NCI-H2196 treated with DMSO at 0.1 percent for 48 hours (cell line): ENCODE measurements around the gene PCDHA5.
"Not testable (repeated sequence)": the region's sequence is repeated elsewhere in the genome, so short reads cannot be mapped to it uniquely, and the experiment has no call there.

Experiments
- DNase-seq: peaks from one replicate; lab custom pipeline; 2025; ENCODE audit not compliant: unreplicated experiment; lab: John Stamatoyannopoulos, UW

Gene PCDHA5

DNA sequence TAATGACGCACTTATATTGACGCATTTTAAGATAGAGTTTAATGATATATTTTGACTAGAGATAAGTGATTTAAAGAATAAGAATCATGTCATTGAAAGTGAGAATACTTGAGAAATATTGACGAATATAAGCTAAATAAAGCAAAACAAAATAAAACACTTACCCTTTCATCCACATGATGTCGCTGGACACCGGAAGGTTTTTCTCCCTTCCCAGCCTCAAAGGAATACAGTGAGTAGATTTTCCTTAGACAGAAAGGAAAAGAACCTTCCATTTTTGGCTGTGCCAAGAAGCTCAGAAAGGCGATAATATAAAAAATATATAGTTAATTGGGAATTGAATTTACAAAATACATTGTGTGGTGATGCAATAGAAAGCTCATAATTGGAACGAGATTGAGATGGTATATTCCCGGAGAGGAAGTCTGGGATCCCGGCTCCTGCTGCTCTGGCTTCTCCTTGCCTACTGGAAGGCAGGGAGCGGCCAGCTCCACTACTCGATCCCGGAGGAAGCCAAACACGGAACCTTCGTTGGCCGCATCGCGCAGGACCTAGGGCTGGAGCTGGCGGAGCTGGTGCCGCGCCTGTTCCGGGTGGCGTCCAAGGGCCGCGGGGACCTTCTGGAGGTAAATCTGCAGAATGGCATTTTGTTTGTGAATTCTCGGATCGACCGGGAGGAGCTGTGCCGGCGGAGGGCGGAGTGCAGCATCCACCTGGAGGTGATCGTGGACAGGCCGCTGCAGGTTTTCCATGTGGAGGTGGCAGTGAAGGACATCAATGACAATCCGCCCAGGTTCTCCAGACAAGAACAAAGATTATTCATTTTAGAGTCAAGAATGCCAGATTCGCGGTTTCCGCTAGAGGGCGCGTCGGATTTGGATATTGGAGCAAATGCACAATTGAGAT, at the start of gene PCDHA5:
Gene PCDHA5 (plus strand): TSS at position 239 of the 906 bp plus-strand sequence.
- no peak for DNase-seq

DNA sequence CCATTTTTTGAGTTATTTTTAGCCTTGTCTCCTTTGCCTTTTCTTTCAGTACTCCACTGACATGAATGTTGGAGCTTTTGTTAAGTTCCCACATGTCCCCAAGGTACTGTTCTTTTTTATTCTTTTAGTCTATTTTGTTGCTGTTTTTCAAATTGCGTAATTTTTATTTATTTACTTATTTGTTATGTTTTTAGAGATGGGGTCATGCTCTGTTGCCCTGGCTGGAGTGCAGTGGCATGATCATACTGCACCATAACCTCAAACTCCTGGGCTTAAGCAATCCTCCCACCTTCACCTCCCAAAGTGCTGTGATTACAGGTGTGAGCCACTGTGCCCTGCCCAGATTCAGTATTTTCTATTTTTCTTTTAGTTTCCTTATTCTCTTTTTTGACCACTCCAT, 40.9 kb upstream of the PCDHA5 start:
- DNase-seq = no peak

DNA sequence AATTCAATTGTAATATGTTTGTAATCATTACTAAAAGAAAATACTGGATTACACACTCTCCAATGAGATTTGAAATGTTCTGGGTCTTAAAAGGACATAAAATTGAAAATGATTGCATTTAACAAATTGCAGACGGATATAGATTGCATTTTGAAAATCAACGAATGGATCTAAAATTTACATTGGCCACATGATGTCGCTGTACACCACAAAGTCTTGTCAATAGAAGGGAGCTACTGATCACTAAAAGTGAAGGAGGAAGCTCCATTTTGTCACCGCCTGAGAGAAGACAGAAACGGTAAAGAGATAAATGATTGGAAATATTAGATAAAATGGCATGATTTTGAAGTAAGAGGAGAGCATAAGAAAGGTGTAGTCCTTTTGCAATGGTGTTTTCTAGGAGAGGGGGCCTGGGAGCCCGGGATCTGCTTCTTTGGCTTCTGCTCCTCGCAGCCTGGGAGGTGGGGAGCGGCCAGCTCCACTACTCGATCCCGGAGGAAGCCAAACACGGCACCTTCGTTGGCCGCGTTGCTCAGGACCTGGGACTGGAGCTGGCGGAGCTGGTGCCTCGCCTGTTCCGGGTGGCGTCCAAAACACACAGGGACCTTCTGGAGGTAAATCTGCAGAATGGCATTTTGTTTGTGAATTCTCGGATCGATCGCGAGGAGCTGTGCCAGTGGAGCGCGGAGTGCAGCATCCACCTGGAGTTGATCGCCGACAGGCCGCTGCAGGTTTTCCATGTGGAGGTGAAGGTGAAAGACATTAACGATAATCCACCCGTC, 35.3 kb upstream of the PCDHA5 start, which contains the start of gene PCDHA1:
Gene PCDHA1 (plus strand): TSS at position 236 of the 782 bp plus-strand sequence.
- no peak for DNase-seq

DNA sequence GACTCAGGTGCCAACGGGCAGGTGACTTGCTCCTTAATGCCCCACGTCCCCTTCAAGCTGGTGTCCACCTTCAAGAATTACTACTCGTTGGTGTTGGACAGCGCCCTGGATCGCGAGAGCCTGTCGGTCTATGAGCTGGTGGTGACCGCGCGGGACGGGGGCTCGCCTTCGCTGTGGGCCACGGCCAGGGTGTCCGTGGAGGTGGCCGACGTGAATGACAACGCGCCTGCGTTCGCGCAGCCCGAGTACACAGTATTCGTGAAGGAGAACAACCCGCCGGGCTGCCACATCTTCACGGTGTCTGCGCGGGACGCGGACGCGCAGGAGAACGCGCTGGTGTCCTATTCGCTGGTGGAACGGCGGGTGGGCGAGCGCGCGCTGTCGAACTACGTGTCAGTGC, 34.0 kb upstream of the PCDHA5 start:
- not testable (repeated sequence) for DNase-seq

DNA sequence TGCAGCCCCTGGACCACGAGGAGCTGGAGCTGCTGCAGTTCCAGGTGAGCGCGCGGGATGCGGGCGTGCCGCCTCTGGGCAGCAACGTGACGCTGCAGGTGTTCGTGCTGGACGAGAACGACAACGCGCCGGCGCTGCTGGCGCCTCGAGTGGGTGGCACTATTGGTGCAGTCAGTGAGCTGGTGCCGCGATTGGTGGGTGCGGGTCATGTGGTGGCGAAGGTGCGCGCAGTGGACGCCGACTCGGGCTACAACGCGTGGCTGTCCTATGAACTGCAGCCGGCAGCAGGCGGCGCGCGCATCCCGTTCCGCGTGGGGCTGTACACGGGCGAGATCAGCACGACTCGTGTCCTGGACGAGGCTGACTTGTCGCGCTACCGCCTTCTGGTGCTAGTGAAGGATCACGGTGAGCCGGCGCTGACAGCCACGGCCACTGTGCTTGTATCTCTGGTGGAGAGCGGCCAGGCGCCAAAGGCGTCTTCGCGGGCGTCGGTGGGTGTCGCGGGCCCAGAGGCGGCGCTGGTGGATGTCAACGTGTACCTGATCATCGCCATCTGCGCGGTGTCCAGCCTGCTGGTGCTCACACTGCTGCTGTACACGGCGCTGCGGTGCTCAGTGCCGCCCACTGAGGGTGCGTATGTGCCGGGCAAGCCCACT, 33.4 kb upstream of the PCDHA5 start:
- not testable (repeated sequence) for DNase-seq

DNA sequence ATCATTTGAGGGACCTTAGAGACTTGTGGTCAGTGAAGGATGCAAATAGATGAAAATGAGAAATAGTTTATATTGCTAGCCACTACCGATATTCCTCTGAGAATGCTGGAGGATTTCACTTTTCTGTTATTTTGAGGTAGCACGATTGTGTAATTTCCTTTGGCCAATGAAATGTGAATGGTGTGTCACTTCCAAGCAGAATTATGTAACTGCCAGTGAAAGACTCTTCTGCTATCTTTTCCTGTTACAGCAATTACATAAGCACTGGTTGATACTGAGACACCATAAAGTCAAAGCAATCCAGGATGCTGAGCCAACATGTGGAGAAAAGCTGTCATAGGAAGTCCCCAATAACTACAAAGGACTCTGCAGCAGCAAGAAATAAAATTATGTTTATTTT, 30.3 kb upstream of the PCDHA5 start:
- no peak for DNase-seq

DNA sequence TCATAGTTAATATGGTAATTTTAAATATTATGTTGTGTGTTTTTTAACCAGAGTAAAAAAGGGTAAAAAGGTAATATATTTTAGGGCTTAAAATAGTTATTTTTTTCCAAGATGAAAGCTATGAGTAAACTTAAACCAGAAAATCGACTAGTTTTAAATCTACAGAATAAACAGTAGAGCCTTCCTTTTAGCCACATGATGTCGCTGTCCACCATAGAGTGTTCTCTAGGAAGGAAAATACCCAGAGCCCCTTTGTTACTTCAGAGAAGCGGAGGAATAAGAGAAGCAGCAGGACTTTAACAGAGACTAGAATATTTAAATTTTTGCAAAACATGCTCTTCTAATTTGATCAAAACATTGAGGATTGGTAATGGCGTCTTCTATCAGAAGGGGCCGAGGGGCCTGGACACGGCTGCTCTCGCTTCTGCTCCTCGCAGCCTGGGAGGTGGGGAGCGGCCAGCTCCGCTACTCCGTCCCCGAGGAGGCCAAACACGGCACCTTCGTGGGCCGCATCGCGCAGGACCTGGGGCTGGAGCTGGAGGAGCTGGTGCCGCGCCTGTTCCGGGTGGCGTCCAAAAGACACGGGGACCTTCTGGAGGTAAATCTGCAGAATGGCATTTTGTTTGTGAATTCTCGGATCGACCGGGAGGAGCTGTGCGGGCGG, 26.7 kb upstream of the PCDHA5 start, which contains the start of gene PCDHA2:
Gene PCDHA2 (plus strand): TSS at position 258 of the 664 bp plus-strand sequence.
- no peak for DNase-seq

DNA sequence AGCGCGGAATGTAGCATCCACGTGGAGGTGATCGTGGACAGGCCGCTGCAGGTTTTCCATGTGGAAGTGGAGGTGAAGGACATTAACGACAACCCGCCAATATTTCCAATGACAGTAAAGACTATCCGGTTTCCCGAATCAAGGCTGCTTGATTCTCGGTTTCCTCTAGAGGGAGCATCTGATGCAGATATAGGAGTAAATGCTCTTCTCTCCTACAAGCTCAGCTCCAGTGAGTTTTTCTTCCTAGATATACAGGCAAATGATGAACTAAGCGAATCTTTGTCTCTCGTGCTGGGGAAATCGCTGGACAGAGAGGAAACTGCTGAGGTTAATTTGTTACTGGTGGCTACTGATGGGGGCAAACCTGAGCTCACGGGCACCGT, 26.2 kb upstream of the PCDHA5 start:
- no peak for DNase-seq

DNA sequence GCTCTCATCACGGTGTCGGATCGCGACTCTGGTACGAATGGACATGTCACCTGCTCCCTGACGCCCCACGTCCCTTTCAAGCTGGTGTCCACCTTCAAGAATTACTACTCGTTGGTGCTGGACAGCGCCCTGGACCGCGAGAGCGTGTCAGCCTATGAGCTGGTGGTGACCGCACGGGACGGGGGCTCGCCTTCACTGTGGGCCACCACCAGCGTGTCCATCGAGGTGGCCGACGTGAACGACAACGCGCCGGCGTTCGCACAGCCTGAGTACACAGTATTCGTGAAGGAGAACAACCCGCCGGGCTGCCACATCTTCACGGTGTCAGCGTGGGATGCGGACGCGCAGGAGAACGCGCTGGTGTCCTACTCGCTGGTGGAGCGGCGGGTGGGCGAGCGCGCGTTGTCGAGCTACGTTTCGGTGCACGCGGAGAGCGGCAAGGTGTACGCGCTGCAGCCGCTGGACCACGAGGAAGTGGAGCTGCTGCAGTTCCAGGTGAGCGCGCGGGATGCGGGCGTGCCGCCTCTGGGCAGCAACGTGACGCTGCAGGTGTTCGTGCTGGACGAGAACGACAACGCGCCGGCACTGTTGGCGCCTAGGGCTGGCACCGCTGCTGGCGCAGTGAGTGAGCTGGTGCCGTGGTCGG, 25.2 kb upstream of the PCDHA5 start:
- DNase-seq = not testable (repeated sequence)

DNA sequence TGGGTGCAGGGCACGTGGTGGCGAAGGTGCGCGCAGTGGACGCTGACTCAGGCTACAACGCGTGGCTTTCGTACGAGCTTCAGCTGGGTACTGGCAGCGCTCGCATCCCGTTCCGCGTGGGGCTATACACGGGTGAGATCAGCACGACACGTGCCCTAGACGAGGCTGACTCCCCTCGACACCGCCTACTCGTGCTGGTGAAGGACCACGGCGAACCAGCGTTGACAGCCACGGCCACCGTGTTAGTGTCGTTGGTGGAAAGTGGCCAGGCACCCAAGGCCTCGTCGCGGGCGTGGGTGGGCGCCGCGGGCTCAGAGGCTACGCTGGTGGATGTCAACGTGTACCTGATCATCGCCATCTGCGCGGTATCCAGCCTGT, 24.7 kb upstream of the PCDHA5 start:
- no peak for DNase-seq

DNA sequence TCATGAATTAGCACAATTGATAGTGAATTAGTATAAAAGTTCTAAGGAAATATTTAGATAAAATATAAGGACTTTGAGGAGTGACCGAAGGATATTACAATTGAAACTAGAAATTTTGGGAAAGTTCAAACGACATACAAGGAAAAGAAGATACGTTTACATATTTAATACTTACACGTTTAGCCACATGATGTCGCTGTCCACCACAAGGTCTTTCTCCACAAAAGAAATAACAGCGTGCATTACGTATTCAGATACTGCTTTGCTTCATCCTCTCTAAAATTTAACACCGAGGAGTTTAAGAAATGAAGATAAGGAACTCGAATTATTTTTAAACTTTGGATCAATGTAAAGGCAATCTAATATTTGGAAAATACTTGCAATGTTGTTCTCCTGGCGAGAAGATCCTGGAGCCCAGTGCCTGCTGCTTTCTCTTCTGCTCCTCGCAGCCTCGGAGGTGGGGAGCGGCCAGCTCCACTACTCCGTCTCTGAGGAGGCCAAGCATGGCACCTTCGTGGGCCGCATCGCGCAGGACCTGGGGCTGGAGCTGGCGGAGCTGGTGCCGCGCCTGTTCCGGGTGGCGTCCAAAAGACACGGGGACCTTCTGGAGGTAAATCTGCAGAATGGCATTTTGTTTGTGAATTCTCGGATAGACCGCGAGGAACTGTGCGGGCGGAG, 20.5 kb upstream of the PCDHA5 start, which contains the start of gene PCDHA3:
Gene PCDHA3 (plus strand): TSS at position 242 of the 678 bp plus-strand sequence.
- no peak for DNase-seq

DNA sequence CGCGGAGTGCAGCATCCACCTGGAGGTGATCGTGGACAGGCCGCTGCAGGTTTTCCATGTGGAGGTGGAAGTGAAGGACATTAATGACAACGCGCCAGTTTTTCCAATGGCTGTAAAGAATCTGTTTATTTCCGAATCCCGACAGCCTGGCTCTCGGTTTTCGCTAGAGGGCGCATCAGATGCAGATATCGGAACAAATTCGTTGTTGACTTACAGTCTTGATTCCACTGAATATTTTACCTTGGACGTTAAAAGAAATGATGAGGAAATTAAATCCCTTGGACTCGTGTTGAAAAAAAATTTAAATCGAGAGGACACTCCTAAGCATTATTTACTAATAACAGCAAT, 19.9 kb upstream of the PCDHA5 start:
- DNase-seq = no peak

DNA sequence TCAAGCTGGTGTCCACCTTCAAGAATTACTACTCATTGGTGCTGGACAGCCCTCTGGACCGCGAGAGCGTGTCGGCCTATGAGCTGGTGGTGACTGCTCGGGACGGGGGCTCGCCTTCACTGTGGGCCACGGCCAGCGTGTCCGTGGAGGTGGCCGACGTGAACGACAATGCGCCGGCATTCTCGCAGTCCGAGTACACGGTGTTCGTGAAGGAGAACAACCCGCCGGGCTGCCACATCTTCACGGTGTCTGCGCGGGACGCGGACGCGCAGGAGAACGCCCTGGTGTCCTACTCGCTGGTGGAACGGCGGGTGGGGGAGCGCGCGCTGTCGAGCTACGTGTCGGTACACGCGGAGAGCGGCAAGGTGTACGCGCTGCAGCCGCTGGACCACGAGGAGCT, 19.0 kb upstream of the PCDHA5 start:
- DNase-seq = not testable (repeated sequence)

DNA sequence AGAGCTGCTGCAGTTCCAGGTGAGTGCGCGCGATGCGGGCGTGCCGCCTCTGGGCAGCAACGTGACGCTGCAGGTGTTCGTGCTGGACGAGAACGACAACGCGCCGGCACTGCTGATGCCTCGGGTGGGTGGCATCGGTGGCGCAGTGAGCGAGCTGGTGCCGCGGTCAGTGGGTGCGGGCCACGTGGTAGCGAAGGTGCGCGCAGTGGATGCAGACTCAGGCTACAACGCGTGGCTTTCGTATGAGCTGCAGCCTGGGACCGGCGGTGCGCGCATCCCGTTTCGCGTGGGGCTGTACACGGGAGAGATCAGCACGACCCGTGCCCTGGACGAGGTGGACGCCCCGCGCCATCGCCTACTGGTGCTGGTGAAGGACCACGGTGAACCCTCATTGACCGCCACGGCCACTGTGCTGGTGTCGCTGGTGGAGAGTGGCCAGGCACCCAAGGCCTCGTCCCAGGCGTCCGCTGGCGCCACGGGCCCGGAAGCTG, 18.6 kb upstream of the PCDHA5 start:
- no peak for DNase-seq

DNA sequence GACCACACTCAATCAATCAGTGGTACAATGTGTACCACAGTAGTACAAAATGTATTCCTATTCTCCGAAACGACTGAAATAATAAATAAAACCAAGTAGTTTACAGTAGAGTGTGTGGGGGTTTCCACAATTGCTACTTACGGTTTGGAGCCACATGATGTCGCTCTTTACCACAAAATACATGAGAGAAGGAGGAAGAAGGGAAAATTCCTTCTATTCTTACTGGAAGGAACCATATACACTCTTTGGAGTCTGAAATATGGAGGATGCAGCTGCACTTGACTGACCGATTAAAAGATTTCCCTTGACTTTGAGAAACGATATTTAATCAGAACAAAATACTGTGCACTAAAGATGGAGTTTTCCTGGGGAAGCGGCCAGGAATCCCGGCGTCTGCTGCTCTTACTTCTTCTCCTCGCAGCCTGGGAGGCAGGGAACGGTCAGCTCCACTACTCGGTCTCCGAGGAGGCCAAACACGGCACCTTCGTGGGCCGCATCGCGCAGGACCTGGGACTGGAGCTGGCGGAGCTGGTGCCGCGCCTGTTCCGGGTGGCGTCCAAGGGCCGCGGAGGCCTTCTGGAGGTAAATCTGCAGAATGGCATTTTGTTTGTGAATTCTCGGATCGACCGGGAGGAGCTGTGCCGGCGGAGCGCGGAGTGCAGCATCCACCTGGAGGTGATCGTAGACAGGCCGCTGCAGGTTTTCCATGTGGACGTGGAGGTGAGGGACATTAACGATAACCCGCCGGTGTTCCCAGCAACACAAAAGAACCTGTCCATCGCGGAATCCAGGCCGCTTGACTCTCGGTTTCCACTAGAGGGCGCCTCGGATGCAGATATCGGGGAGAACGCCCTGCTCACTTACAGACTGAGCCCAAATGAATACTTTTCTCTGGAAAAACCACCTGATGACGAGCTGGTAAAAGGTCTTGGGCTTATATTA, 14.3 kb upstream of the PCDHA5 start, which contains the start of gene PCDHA4:
Gene PCDHA4 (plus strand): TSS at position 235 of the 942 bp plus-strand sequence.
- DNase-seq = no peak

DNA sequence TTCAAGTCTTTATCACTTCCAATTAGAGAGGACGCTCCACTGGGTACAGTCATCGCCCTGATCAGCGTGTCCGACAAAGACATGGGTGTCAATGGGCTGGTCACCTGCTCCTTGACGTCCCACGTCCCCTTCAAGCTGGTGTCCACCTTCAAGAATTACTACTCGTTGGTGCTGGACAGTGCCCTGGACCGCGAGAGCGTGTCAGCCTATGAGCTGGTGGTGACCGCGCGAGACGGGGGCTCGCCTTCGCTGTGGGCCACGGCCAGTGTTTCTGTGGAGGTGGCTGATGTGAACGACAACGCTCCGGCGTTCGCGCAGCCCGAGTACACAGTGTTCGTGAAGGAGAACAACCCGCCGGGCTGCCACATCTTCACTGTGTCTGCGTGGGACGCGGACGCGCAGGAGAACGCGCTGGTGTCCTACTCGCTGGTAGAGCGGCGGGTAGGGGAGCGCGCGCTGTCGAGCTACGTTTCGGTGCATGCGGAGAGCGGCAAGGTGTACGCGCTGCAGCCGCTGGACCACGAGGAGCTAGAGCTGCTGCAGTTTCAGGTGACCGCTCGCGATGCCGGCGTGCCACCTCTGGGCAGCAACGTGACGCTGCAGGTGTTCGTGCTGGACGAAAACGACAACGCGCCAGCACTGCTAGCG, 13.0 kb upstream of the PCDHA5 start:
- not testable (repeated sequence) for DNase-seq

DNA sequence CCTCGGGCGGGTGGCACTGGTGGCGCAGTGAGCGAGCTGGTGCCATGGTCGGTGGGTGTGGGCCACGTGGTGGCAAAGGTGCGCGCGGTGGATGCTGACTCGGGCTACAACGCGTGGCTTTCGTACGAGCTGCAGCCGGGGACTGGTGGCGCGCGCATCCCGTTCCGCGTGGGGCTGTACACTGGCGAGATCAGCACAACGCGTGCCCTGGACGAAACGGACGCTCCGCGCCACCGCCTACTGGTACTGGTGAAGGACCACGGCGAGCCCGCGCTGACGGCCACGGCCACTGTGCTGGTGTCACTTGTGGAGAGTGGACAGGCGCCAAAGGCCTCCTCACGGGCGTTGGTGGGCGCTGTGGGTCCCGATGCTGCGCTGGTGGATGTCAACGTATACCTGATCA, 12.5 kb upstream of the PCDHA5 start:
- no peak for DNase-seq

DNA sequence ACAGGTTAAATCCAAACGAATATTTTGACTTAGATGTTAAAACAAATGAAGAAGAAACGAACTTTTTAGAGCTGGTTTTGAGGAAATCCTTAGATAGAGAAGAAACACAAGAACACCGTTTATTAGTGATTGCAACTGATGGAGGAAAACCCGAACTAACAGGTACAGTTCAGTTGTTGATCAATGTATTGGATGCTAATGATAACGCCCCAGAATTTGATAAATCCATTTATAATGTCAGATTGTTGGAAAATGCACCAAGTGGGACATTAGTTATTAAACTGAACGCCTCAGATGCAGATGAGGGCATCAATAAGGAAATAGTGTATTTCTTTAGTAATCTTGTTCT, 842 bp downstream of the PCDHA5 start:
- no peak for DNase-seq
